Measurements from ENCODE around the gene IGF1R.

DNA sequence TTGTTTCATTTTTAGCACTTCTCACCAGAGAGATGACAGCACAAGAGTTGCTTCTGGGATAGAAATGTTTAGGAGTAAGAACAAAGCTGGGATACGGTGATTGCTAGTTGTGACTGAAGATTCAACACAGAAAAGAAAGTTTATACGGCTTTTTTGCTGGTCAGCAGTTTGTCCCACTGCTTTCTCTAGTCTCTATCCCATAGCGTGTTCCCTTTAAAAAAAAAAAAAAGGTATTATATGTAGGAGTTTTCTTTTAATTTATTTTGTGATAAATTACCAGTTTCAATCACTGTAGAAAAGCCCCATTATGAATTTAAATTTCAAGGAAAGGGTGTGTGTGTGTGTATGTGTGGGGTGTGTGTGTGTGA, 311.3 kb downstream of the IGF1R start:
- TF ChIP-seq MYBL2 (CRISPR knock-in tag; IDR thresholded peaks at IDR 0.05): no peak
- TF ChIP-seq, protein P1, sequence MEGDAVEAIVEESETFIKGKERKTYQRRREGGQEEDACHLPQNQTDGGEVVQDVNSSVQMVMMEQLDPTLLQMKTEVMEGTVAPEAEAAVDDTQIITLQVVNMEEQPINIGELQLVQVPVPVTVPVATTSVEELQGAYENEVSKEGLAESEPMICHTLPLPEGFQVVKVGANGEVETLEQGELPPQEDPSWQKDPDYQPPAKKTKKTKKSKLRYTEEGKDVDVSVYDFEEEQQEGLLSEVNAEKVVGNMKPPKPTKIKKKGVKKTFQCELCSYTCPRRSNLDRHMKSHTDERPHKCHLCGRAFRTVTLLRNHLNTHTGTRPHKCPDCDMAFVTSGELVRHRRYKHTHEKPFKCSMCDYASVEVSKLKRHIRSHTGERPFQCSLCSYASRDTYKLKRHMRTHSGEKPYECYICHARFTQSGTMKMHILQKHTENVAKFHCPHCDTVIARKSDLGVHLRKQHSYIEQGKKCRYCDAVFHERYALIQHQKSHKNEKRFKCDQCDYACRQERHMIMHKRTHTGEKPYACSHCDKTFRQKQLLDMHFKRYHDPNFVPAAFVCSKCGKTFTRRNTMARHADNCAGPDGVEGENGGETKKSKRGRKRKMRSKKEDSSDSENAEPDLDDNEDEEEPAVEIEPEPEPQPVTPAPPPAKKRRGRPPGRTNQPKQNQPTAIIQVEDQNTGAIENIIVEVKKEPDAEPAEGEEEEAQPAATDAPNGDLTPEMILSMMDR (IDR thresholded peaks at IDR 0.05): no peak
- TF ChIP-seq, protein P2, sequence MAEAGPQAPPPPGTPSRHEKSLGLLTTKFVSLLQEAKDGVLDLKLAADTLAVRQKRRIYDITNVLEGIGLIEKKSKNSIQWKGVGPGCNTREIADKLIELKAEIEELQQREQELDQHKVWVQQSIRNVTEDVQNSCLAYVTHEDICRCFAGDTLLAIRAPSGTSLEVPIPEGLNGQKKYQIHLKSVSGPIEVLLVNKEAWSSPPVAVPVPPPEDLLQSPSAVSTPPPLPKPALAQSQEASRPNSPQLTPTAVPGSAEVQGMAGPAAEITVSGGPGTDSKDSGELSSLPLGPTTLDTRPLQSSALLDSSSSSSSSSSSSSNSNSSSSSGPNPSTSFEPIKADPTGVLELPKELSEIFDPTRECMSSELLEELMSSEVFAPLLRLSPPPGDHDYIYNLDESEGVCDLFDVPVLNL (CRISPR knock-in tag; IDR thresholded peaks at IDR 0.05; ENCODE audit: borderline replicate concordance, low read depth): no peak

Measured in WTC11 (cell line).